NT2/D1 (cell line): ENCODE measurements around the gene LPAR5.

ENCODE experiments used
- DNase-seq: peaks from one replicate; pipeline ENCODE4 v3.0.0-alpha.2; 2011; ENCODE audit warnings: low read depth, low spot score
- H3K27me3 ChIP-seq: 2 replicates; pipeline ENCODE4 v1.6.0; 2011; ENCODE audit warnings: mild to moderate bottlenecking; ENCODE audit not compliant: insufficient read length, insufficient read depth
- H3K36me3 ChIP-seq: 2 replicates; pipeline ENCODE4 v1.6.1; 2011; ENCODE audit warnings: mild to moderate bottlenecking, low read length, mixed read lengths; ENCODE audit not compliant: insufficient read depth, insufficient read length
- H3K4me1 ChIP-seq: 2 replicates; pipeline ENCODE4 v1.5.1; 2011; ENCODE audit not compliant: insufficient read depth, insufficient read length
- H3K4me3 ChIP-seq: 2 replicates; pipeline ENCODE4 v1.5.1; 2011; ENCODE audit warnings: low read depth; ENCODE audit not compliant: insufficient read length
- H3K9ac ChIP-seq: 2 replicates; pipeline ENCODE4 v1.6.0; 2011; ENCODE audit warnings: low read depth; ENCODE audit not compliant: insufficient read length
- H3K9me3 ChIP-seq: 2 replicates; pipeline ENCODE4 v1.5.1; 2011; ENCODE audit warnings: mild to moderate bottlenecking, low read length; ENCODE audit not compliant: insufficient read depth
- SUZ12 ChIP-seq: IDR thresholded peaks from 2 replicates; pipeline ENCODE4 v1.6.1; 2011; ENCODE audit not compliant: insufficient read length, insufficient read depth; ENCODE audit errors: extremely low read depth
- YY1 ChIP-seq: IDR thresholded peaks from 2 replicates; pipeline ENCODE4 v1.6.1; 2011; ENCODE audit not compliant: insufficient read length, insufficient read depth
- ZNF274 ChIP-seq: IDR thresholded peaks from 2 replicates; pipeline ENCODE4 v1.6.1; 2011; ENCODE audit warnings: mild to moderate bottlenecking, low read depth, low read length

LPAR5 gene

GRCh38 chr12:6635856-6636531, at the start of gene LPAR5:
Gene LPAR5 (minus strand): TSS chr12:6635959. CDS start chr12:6621248, 14,711 bp downstream.
- no peak for DNase-seq
- no peaks in the 10 kb centered on the region; the same call in 1 of the 2 replicates for H3K9me3 ChIP-seq
- H3K9ac ChIP-seq: peak within 1 kb of the TSS; percentile 13
- H3K36me3 ChIP-seq: no peaks in the 10 kb centered on the region
- H3K27me3 ChIP-seq: peaks cover 7% of the 10 kb centered on the region
- TF ChIP-seq YY1 (no peak), ZNF274 (no peak), SUZ12 (no peak)
- H3K4me1 ChIP-seq: peaks cover 32% of the 10 kb centered on the region
- no peak within 1 kb of the TSS for H3K4me3 ChIP-seq

- TF ChIP-seq YY1 (no peak), ZNF274 (no peak), SUZ12 (no peak)
- Histone ChIP-seq H3K4me3 (no peak overlapping the region), H3K27me3 (no peaks in the 10 kb centered on the region), H3K4me1 (peaks cover 2% of the 10 kb centered on the region), H3K36me3 (peaks cover 68% of the 10 kb centered on the region), H3K9ac (no peak overlapping the region), H3K9me3 (no peaks in the 10 kb centered on the region)
- DNase-seq: peak; percentile 76
These were observed 48.9 kb upstream of the LPAR5 start for GRCh38 chr12:6684609-6685008.

- Histone ChIP-seq H3K4me3 (no peak overlapping the region), H3K36me3 (peaks cover 98% of the 10 kb centered on the region)
These were observed 41.2 kb upstream of the LPAR5 start for GRCh38 chr12:6676962-6677361.

GRCh38 chr12:6672143-6672542, 36.4 kb upstream of the LPAR5 start:
- TF ChIP-seq ZNF274 (no peak), YY1 (no peak), SUZ12 (no peak)
- no peak for DNase-seq
- H3K36me3 ChIP-seq: peaks cover 100% of the 10 kb centered on the region

More at GRCh38 chr12:6676962-6677361, 41.2 kb upstream of the LPAR5 start:
- no peak for DNase-seq
- Histone ChIP-seq H3K27me3 (no peaks in the 10 kb centered on the region), H3K9ac (no peak overlapping the region), H3K4me1 (no peaks in the 10 kb centered on the region), H3K9me3 (no peaks in the 10 kb centered on the region)
- no peak for TF ChIP-seq ZNF274

GRCh38 chr12:6667559-6668210, 31.9 kb upstream of the LPAR5 start:
- no peak for DNase-seq
- no peak for TF ChIP-seq YY1
- no peak for TF ChIP-seq SUZ12
- no peak for TF ChIP-seq ZNF274
- H3K27me3 ChIP-seq: no peaks in the 10 kb centered on the region
- H3K9me3 ChIP-seq: no peaks in the 10 kb centered on the region
- no peaks in the 10 kb centered on the region for H3K4me1 ChIP-seq
- H3K36me3 ChIP-seq: peaks cover 70% of the 10 kb centered on the region
- H3K9ac ChIP-seq: no peak overlapping the region
- H3K4me3 ChIP-seq: no peak overlapping the region

More at GRCh38 chr12:6672143-6672542, 36.4 kb upstream of the LPAR5 start:
- H3K27me3 ChIP-seq: no peaks in the 10 kb centered on the region
- H3K4me3 ChIP-seq: no peak overlapping the region
- H3K4me1 ChIP-seq: no peaks in the 10 kb centered on the region
- H3K9me3 ChIP-seq: no peaks in the 10 kb centered on the region
- H3K9ac ChIP-seq: no peak overlapping the region

GRCh38 chr12:6666211-6666610, 30.5 kb upstream of the LPAR5 start:
- Histone ChIP-seq H3K4me1 (no peaks in the 10 kb centered on the region), H3K4me3 (no peak overlapping the region), H3K27me3 (no peaks in the 10 kb centered on the region), H3K9ac (no peak overlapping the region), H3K9me3 (no peaks in the 10 kb centered on the region), H3K36me3 (peaks cover 56% of the 10 kb centered on the region)
- no peak for DNase-seq
- TF ChIP-seq SUZ12 (no peak), YY1 (no peak), ZNF274 (no peak)

GRCh38 chr12:6664902-6665301, 29.1 kb upstream of the LPAR5 start:
- Histone ChIP-seq H3K9ac (no peak overlapping the region), H3K4me3 (no peak overlapping the region), H3K27me3 (no peaks in the 10 kb centered on the region), H3K36me3 (peaks cover 43% of the 10 kb centered on the region), H3K9me3 (no peaks in the 10 kb centered on the region), H3K4me1 (no peaks in the 10 kb centered on the region)
- TF ChIP-seq SUZ12 (no peak), YY1 (no peak), ZNF274 (no peak)
- DNase-seq: no peak
